ENCODE data around the gene ZSCAN9.

DNA sequence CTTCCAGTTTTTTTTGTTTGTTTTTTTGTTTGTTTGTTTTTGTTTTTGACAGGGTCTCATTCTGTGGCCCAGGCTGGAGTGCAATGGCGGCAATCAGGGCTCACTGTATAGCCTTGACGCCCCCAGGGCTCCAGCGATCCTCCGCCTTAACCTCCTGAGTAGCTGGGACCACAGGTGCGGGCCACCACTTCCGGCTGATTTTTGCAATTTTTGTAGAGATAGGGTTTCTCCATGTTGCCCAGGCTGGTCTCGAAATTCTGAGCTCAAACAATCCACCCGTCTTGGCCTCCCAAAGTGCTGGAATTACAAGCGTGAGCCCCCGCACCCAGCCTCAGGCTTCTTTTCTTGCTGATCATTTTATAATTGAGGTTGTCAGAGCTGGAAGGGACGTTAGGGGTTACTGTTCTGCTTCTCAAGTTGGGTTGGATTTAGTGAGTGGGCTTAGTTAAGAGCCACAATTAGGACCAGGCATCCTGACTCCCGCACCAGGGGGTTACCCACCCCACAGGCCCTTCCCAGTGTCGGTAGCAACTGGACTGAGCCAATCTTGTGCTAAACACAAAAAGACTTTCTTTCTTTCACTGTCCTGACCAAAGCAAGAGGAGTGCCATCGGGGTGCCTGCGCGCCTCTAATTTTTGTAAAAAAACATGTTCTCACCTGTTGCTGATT, 13.1 kb upstream of the ZSCAN9 start:
- TF ChIP-seq POLR2A (IDR thresholded peaks at IDR 0.05; ENCODE audit: low read depth, low read length), result no peak
- TF ChIP-seq TAF1 (IDR thresholded peaks at IDR 0.05; ENCODE audit: low read depth, low read length), result no peak
- TF ChIP-seq POLR2AphosphoS5 (IDR thresholded peaks at IDR 0.05; ENCODE audit: low read depth, low read length), result no peak
- no peak for TF ChIP-seq POU2F2 (IDR thresholded peaks at IDR 0.05; ENCODE audit: low read depth, low read length)
- TF ChIP-seq PAX5 (IDR thresholded peaks at IDR 0.05; ENCODE audit: insufficient read depth, low read length, severe bottlenecking), result no peak

Data from GM12891 (cell line).